Esophagus muscularis mucosa (tissue), 4 donors: ENCODE data around the gene FADS6.

Experiments
- EP300 ChIP-seq: sonication (generic); formaldehyde crosslinking; IDR thresholded peaks from one replicate; pipeline ENCODE4 v1.6.1; 2017; ENCODE audit warnings: antibody characterized with exemption
- POLR2A ChIP-seq: fragments of 450-650 bp; IDR thresholded peaks from one replicate; pipeline ENCODE4 v1.6.1; 2017; ENCODE audit warnings: antibody characterized with exemption, moderate library complexity, mild to moderate bottlenecking, low read depth
- POLR2AphosphoS5 ChIP-seq, 2 donors: sonication (generic); formaldehyde crosslinking; IDR thresholded peaks; one replicate each; pipeline ENCODE4 v1.6.1; 2017; ENCODE audit warnings: antibody characterized with exemption in 2 of 2
- TF ChIP-seq, protein P1 (sequence below), 3 experiments: fragments of 200-600 bp in 2 of 3; fragments of 450-650 bp in 1 of 3; sonication (generic) in 2 of 3; IDR thresholded peaks; one replicate each; pipeline ENCODE4 v1.5.1; 2017 to 2019; ENCODE audit warnings: antibody characterized with exemption in 3 of 3, mild to moderate bottlenecking in 2 of 3, moderate library complexity in 1 of 3

DNA sequence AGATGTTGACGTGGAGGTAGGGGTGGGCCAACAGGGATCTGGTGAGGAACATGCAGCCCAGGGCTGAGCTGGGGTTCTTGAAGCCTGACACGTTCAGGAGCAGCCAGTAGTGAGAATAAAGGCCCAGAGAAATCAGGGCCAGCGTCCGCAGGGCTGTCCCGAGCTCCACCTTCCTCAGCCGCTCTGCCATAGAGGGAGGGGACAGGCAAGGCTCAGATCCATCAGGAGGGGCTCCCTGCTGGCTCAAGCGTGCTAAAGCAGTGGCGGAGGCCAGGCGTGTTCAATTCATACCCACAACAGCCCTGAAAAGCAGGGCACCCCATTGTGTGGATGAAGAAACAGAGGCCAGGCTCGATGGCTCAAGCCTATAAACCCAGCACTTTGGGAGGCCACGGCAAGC is 12.4 kb downstream of the FADS6 start:
- no peak for TF ChIP-seq POLR2A
- TF ChIP-seq, protein P1, sequence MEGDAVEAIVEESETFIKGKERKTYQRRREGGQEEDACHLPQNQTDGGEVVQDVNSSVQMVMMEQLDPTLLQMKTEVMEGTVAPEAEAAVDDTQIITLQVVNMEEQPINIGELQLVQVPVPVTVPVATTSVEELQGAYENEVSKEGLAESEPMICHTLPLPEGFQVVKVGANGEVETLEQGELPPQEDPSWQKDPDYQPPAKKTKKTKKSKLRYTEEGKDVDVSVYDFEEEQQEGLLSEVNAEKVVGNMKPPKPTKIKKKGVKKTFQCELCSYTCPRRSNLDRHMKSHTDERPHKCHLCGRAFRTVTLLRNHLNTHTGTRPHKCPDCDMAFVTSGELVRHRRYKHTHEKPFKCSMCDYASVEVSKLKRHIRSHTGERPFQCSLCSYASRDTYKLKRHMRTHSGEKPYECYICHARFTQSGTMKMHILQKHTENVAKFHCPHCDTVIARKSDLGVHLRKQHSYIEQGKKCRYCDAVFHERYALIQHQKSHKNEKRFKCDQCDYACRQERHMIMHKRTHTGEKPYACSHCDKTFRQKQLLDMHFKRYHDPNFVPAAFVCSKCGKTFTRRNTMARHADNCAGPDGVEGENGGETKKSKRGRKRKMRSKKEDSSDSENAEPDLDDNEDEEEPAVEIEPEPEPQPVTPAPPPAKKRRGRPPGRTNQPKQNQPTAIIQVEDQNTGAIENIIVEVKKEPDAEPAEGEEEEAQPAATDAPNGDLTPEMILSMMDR (IDR thresholded peaks at IDR 0.05): no peak
- no peak for TF ChIP-seq EP300
- TF ChIP-seq POLR2AphosphoS5 (IDR thresholded peaks at IDR 0.05): no peak
